ENCODE results near the gene PRMT7. TPM values are rescaled to one million over a fixed set of nuclear protein-coding genes. Genes with fewer than 3 reads are reported as not detected.

The PRMT7 gene
- total and polyA plus RNA-seq, 2 of the 8 experiments (the other 6 are each of a cell fraction or from before 2014, with no cell fraction given), result 48.2 to 49.3 TPM

GRCh38 chr16:68342620-68343019 is 31.8 kb downstream of the PRMT7 start (continued):
- TF ChIP-seq CHD7 (IDR thresholded peaks at IDR 0.05; ENCODE audit: insufficient replicate concordance, low read length) (no peak), SP1 (IDR thresholded peaks at IDR 0.05; ENCODE audit: low read depth, low read length) (no peak), RFX5 (IDR thresholded peaks at IDR 0.05; ENCODE audit: borderline replicate concordance, low read depth, low read length) (no peak)
